A549 (cell line): Measurements from ENCODE around the gene DAO. TPM values are rescaled to one million over a fixed set of nuclear protein-coding genes. Genes with fewer than 3 reads are reported as not detected.

Source experiments
- ATAC-seq, 2 experiments: fragments of 200-7000 bp in 1 of 2; fragments of >200 bp in 1 of 2; cut with Nextera tagmentation in 1 of 2; cut with Tn5 transposase in 1 of 2; 3 replicates each; pipeline versions ENCODE4 v1.8.0 to v1.9.1; 2018 to 2020; ENCODE audit warnings: mild to moderate bottlenecking in 1 of 2, moderate library complexity in 1 of 2
- CTCF ChIA-PET: fragments of 300-600 bp; sonication (Branson Sonifier 250); formaldehyde crosslinking; extraction: SDS; loops from one replicate; lab custom pipeline; 2021; ENCODE audit warnings: antibody characterized with exemption, inconsistent platforms; lab: Yijun Ruan, JAX
- POLR2A ChIA-PET: fragments of 350-600 bp; formaldehyde crosslinking; extraction: SDS; loops from one replicate; lab custom pipeline; 2021; ENCODE audit warnings: antibody characterized with exemption, inconsistent platforms; lab: Yijun Ruan, JAX
- DNase-seq, 2 experiments: peaks; one replicate each; pipeline versions ENCODE4 v3.0.0 to v3.0.0-alpha.2; 2011 to 2016; ENCODE audit warnings: low read depth in 1 of 2, low spot score in 1 of 2
- FAIRE-seq: peaks from 2 replicates; lab custom pipeline; 2011; peaks lifted over from hg19 to GRCh38; lab: Jason Lieb, UNC
- H3K27ac ChIP-seq, 2 experiments: fragments of >200 bp; sonication (Bioruptor Twin); formaldehyde crosslinking; 3 replicates each; pipeline ENCODE4 v1.5.1; 2016 to 2017
- H3K4me1 ChIP-seq: fragments of >200 bp; sonication (Bioruptor Twin); formaldehyde crosslinking; 3 replicates; pipeline ENCODE4 v1.6.1; 2016
- H3K4me2 ChIP-seq: fragments of >200 bp; sonication (Bioruptor Twin); formaldehyde crosslinking; 3 replicates; pipeline ENCODE4 v1.6.1; 2016
- H3K4me3 ChIP-seq: fragments of >200 bp; sonication (Bioruptor Twin); formaldehyde crosslinking; 3 replicates; pipeline ENCODE4 v1.5.1; 2016
- H3K9me3 ChIP-seq: fragments of >200 bp; sonication (Bioruptor Twin); formaldehyde crosslinking; 3 replicates; pipeline ENCODE4 v1.6.1; 2016
- BCL3 ChIP-seq: fragments of >200 bp; sonication (Bioruptor Twin); formaldehyde crosslinking; IDR thresholded peaks from 3 replicates; pipeline ENCODE4 v1.6.1; 2016
- BHLHE40 ChIP-seq: IDR thresholded peaks from 2 replicates; pipeline ENCODE4 v1.6.1; 2012; ENCODE audit warnings: low read depth, low read length, inconsistent platforms
- EHF ChIP-seq: fragments of 250-450 bp; sonication (Bioruptor Pico); IDR thresholded peaks from 2 replicates; pipeline ENCODE4 v1.5.0; 2020; ENCODE audit warnings: mild to moderate bottlenecking
- ELK1 ChIP-seq: fragments of 150-350 bp; IDR thresholded peaks from 2 replicates; pipeline ENCODE4 v1.6.1; 2014; ENCODE audit warnings: low read depth, mild to moderate bottlenecking, low read length
- ESRRA ChIP-seq: fragments of 150-350 bp; IDR thresholded peaks from 2 replicates; pipeline ENCODE4 v1.6.1; 2014; ENCODE audit warnings: mild to moderate bottlenecking, low read length, borderline replicate concordance
- FOXS1 ChIP-seq: fragments of 250-450 bp; sonication (Bioruptor Pico); IDR thresholded peaks from 2 replicates; pipeline ENCODE4 v1.5.0; 2020; ENCODE audit warnings: mild to moderate bottlenecking, moderate library complexity
- GATA3 ChIP-seq: IDR thresholded peaks from 2 replicates; pipeline ENCODE4 v1.6.1; 2012; ENCODE audit warnings: borderline replicate concordance
- HOXA7 ChIP-seq: fragments of 250-450 bp; sonication (Bioruptor Pico); IDR thresholded peaks from 2 replicates; pipeline ENCODE4 v1.5.0; 2020; ENCODE audit warnings: mild to moderate bottlenecking, moderate library complexity
- HOXB13 ChIP-seq: fragments of 250-450 bp; sonication (Bioruptor Pico); IDR thresholded peaks from 2 replicates; pipeline ENCODE4 v1.5.0; 2020; ENCODE audit warnings: low read depth, mild to moderate bottlenecking, moderate library complexity
- JUNB ChIP-seq: fragments of >200 bp; sonication (Bioruptor Twin); formaldehyde crosslinking; IDR thresholded peaks from 2 replicates; pipeline ENCODE4 v1.6.1; 2016
- KDM1A ChIP-seq: fragments of 200-600 bp; sonication (generic); IDR thresholded peaks from 2 replicates; pipeline ENCODE4 v1.6.1; 2016; ENCODE audit warnings: low read depth, mild to moderate bottlenecking
- KDM5A ChIP-seq: fragments of 200-600 bp; sonication (generic); IDR thresholded peaks from 2 replicates; pipeline ENCODE4 v1.6.1; 2016; ENCODE audit warnings: antibody characterized with exemption, mild to moderate bottlenecking
- MAFK ChIP-seq: fragments of 450-650 bp; IDR thresholded peaks from 2 replicates; pipeline ENCODE4 v1.6.1; 2014; ENCODE audit not compliant: partially characterized antibody
- MAZ ChIP-seq: fragments of 150-350 bp; IDR thresholded peaks from 2 replicates; pipeline ENCODE4 v1.6.1; 2014; ENCODE audit warnings: antibody characterized with exemption, low read depth, low read length, borderline replicate concordance
- RARB ChIP-seq: fragments of 250-450 bp; sonication (Bioruptor Pico); IDR thresholded peaks from 2 replicates; pipeline ENCODE4 v1.8.0; 2021; ENCODE audit warnings: mild to moderate bottlenecking, moderate library complexity
- RFX5 ChIP-seq: fragments of 450-650 bp; IDR thresholded peaks from 2 replicates; pipeline ENCODE4 v1.7.1; 2014; ENCODE audit warnings: antibody characterized with exemption, mild to moderate bottlenecking, moderate library complexity
- SMC3 ChIP-seq: fragments of >200 bp; sonication (Bioruptor Twin); formaldehyde crosslinking; IDR thresholded peaks from 3 replicates; pipeline ENCODE4 v1.6.1; 2018; ENCODE audit warnings: inconsistent platforms
- SREBF2 ChIP-seq: fragments of 450-650 bp; IDR thresholded peaks from 2 replicates; pipeline ENCODE4 v1.6.1; 2014; ENCODE audit warnings: mild to moderate bottlenecking, moderate library complexity
- ZSCAN20 ChIP-seq: fragments of 250-450 bp; sonication (Bioruptor Pico); IDR thresholded peaks from 2 replicates; pipeline ENCODE4 v1.8.0; 2022; ENCODE audit warnings: mild to moderate bottlenecking, moderate library complexity
- WGBS: methylation state at CpG from one replicate; pipeline ENCODE4 v1.1.6; 2017; ENCODE audit errors: missing lambda C conversion rate; 5-methylcytosine and 5-hydroxymethylcytosine counted together
- polyA plus RNA-seq, 4 experiments: library from polyadenylated mRNA; depleted of rRNA in 3 of 4; stranded (reverse); fragments of >200 nt; fragmentation: RNase III in 1 of 4; extraction: RNeasy Plus Mini Kit Qiagen cat#74134 plus additional on column Dnase treatment in 1 of 4; gene quantifications; 2 replicates in 3 of 4; 3 replicates in 1 of 4; pipeline ENCODE4 v1.2.3, GENCODE V29; 2011 to 2017
- TF ChIP-seq, protein P1 (sequence below): fragments of 250-450 bp; sonication (Bioruptor Pico); IDR thresholded peaks from 2 replicates; pipeline ENCODE4 v1.5.0; 2021; ENCODE audit warnings: mild to moderate bottlenecking, moderate library complexity, borderline replicate concordance
- TF ChIP-seq, protein P2 (sequence below): fragments of >200 bp; sonication (Bioruptor Twin); formaldehyde crosslinking; IDR thresholded peaks from 2 replicates; pipeline ENCODE4 v1.6.1; 2016
- TF ChIP-seq, protein P3 (sequence below): fragments of >200 bp; sonication (Bioruptor Twin); formaldehyde crosslinking; IDR thresholded peaks from 3 replicates; pipeline ENCODE4 v1.5.1; 2016

DAO gene
- polyA plus RNA-seq, 2 of the 4 experiments (the other 2 are of a cell fraction): not detected

DNA sequence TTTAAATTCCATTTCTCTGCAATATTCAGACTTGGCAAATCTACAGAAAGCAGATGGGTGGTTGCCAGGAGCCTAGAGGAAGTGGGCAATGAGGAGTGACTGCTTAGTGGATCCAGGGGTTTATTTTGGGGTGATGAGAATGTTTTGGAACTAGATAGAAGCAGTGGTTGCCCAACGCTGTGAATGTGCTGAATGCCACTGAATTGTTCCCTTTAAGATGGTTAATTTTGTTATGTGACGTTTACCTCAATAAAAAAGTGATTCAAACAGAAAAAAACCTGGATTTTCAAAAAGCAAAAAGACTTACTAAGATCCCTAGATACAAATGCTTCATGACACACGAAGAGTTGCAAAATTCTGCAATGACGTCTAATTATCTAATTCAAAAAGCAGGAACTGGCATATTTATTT is 34.2 kb downstream of the DAO start:
- 21% methylated on average over 4 of the region's 4 CpGs for whole genome bisulfite sequencing
- Histone ChIP-seq H3K4me1 (no peaks in the 10 kb centered on the region), H3K4me3 (no peak overlapping the region), H3K4me2 (no peak overlapping the region), H3K9me3 (no peaks in the 10 kb centered on the region)
- ChIA-PET CTCF (no interaction called here), POLR2A (no interaction called here)
- ATAC-seq (no peak), FAIRE-seq (no peak)
- TF ChIP-seq SMC3 (no peak), GATA3 (no peak), ESRRA (no peak), MAFK (no peak), KDM1A (no peak), SREBF2 (no peak), BHLHE40 (no peak), EHF (CRISPR knock-in tag) (no peak), MAZ (no peak), HOXA7 (no peak), RFX5 (no peak), RARB (CRISPR knock-in tag) (no peak)
- TF ChIP-seq, all 56 proteins: peak for 0
- H3K27ac ChIP-seq: no peak overlapping the region
- no peak for DNase-seq

DNA sequence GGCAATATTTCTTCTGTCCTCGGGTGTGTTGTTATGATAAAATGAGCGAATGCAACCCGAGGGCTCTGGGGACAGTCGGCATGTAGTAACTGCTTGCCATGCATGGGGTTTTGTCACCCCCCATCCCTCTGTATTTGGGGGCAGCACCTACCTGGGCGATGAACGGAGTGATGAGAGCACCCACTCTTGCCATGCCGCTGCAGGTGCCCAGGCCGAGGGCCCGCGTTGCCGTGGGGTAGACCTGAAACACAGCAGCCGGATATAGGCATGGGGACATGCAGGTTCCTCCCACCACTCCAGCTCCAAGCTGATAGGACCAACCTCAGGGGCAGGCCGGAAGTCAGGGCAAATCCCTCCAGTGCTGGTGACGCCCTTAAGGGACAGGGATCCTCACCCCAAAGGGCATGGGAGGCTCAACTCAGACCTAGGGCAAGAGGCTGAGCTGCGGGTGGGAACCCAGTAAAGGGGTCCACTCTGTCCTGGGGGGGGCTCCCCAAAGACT is 35.8 kb downstream of the DAO start:
- WGBS: 72% methylated on average over 15 of the region's 15 CpGs
- Histone ChIP-seq H3K4me2 (no peak overlapping the region), H3K4me1 (no peaks in the 10 kb centered on the region), H3K27ac (no peak overlapping the region), H3K4me3 (no peak overlapping the region), H3K9me3 (no peaks in the 10 kb centered on the region; the same call in 2 of the 3 replicates)
- ATAC-seq (peak in 1 of 2 experiments; percentile 50; a peak in 3 of 6 replicates), DNase-seq (no peak), FAIRE-seq (no peak)
- CTCF ChIA-PET: no interaction called here
- POLR2A ChIA-PET: no interaction called here
- no peak for TF ChIP-seq KDM5A
- TF ChIP-seq JUNB: no peak
- TF ChIP-seq MAZ: no peak
- TF ChIP-seq MAFK: no peak
- TF ChIP-seq, protein P1, sequence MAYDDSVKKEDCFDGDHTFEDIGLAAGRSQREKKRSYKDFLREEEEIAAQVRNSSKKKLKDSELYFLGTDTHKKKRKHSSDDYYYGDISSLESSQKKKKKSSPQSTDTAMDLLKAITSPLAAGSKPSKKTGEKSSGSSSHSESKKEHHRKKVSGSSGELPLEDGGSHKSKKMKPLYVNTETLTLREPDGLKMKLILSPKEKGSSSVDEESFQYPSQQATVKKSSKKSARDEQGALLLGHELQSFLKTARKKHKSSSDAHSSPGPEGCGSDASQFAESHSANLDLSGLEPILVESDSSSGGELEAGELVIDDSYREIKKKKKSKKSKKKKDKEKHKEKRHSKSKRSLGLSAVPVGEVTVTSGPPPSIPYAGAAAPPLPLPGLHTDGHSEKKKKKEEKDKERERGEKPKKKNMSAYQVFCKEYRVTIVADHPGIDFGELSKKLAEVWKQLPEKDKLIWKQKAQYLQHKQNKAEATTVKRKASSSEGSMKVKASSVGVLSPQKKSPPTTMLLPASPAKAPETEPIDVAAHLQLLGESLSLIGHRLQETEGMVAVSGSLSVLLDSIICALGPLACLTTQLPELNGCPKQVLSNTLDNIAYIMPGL (CRISPR knock-in tag): no peak
- TF ChIP-seq, protein P2, sequence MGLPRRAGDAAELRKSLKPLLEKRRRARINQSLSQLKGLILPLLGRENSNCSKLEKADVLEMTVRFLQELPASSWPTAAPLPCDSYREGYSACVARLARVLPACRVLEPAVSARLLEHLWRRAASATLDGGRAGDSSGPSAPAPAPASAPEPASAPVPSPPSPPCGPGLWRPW: no peak
- TF ChIP-seq, protein P3, sequence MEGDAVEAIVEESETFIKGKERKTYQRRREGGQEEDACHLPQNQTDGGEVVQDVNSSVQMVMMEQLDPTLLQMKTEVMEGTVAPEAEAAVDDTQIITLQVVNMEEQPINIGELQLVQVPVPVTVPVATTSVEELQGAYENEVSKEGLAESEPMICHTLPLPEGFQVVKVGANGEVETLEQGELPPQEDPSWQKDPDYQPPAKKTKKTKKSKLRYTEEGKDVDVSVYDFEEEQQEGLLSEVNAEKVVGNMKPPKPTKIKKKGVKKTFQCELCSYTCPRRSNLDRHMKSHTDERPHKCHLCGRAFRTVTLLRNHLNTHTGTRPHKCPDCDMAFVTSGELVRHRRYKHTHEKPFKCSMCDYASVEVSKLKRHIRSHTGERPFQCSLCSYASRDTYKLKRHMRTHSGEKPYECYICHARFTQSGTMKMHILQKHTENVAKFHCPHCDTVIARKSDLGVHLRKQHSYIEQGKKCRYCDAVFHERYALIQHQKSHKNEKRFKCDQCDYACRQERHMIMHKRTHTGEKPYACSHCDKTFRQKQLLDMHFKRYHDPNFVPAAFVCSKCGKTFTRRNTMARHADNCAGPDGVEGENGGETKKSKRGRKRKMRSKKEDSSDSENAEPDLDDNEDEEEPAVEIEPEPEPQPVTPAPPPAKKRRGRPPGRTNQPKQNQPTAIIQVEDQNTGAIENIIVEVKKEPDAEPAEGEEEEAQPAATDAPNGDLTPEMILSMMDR: no peak
- no peak for TF ChIP-seq RARB (CRISPR knock-in tag)
- no peak for TF ChIP-seq HOXB13
- TF ChIP-seq ELK1: no peak
- TF ChIP-seq BCL3: no peak
- no peak for TF ChIP-seq ZSCAN20
- TF ChIP-seq FOXS1 (CRISPR knock-in tag): no peak
